Stimulated activated CD4-positive, alpha-beta T cell treated with anti-CD3 and anti-CD28 coated beads, Interleukin-2, amount 100 ng/mL, for 4 hours (primary cell): ENCODE data around the gene NDUFAB1.
"Not testable (repeated sequence)": the region's sequence is repeated elsewhere in the genome, so short reads cannot be mapped to it uniquely, and the experiment has no call there.

Source experiments
- DNase-seq: peaks from one replicate; pipeline ENCODE4 v3.0.0-alpha.2; 2020; ENCODE audit warnings: low read depth

Gene NDUFAB1

GRCh38 chr16:23584186-23585076, 11.7 kb downstream of the NDUFAB1 start:
- DNase-seq = no peak

GRCh38 chr16:23583271-23583670, 12.8 kb downstream of the NDUFAB1 start:
- DNase-seq = not testable (repeated sequence)

GRCh38 chr16:23581764-23582163, 14.4 kb downstream of the NDUFAB1 start:
- DNase-seq = no peak

DNA sequence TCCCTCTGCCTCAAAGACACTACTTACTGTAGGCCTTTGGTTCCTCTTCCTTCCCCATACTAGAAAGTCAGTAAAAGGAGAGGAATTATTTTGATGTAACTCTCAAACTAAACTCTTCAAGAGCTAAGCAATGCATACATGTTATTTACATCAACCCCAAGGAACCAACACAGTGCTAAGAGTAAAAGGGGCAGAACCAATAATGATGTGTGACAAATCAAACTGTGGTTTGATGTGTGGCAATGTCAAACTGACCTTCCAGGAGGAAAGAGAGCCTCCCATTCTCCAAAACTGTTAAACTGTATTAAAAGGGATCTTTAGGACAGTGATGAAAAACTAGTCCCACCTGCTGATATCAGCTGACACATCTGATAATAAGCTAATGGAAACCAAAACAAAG, 15.7 kb downstream of the NDUFAB1 start:
- DNase-seq = no peak

DNA sequence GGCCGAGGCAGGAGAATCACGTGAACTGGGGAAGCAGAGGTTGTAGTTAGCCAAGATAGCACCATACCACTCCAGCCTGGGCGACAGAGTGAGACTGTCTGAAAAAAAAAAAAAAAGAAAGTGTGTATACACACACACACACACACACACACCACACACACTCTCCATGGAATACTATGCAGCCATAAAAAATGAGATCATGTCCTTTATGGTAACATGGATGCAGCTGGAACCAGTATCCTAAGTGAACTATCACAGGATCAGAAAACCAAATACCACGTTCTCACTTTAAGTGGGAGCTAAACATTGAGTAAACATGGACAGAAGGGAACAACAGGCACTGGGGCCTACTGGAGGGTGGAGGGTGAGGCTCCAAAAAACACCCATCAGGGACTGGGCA, 16.7 kb downstream of the NDUFAB1 start:
- DNase-seq = no peak

- DNase-seq = no peak
Observed at GRCh38 chr16:23578101-23578830, 17.9 kb downstream of the NDUFAB1 start.

GRCh38 chr16:23577493-23577892, 18.6 kb downstream of the NDUFAB1 start:
- DNase-seq = no peak

DNA sequence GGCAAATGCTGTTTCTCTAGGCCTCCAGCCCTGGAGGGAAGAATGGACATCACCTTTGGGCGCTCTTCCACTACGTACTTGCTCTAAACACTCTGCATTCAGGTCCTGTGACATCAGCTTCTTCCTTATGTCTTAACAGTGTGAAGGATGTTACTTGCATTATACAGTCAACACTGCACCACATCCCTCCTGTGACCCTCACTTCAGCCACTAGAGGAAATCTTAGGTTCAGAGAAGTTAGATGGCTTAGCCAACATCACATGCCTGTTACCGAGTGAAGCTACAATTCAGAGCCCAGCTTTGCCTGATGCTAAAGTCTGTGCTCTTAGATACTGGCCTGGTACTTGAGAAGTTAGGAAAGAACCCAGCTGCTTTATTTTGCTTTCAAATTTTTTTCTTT, 20.3 kb downstream of the NDUFAB1 start:
- no peak for DNase-seq

DNA sequence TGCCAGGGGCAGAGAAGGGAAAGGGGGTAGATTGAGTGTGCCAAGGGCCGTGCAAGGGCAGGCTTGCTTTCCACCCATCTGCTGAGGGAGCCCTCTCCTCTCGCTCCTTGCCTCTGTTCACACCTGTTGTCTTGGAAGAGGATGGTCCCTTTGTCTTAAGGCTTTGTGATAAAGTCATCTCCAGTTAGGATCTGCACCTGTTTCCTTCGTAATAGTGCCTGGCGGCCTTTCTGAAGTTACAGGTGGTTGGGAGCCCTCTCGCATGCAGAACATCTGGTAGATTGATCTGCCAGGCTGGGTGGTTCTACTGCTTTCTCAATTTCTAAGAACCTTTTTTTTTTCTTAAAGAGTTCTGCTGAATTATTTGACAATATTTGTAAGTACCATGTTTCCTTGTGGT, 22.3 kb downstream of the NDUFAB1 start:
- DNase-seq = no peak

DNA sequence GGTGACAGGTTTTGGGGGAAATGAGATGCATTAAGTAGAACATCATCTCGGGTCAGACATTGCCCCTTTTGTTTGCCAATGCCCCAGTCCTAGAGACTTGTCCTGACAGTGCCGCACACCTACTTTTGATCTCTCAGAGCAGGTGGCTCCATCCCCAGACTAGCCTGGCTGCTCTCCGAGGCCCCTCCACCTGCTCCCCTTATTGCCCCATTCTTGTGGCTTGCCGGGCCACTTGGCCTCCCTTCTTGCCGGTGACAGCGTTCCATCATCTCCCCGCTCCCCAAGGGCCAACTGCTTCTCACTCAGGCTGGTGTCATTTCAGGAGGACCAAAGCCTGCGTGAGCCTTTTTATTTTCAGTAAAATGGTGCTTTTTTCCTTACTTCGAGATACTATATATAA, 23.7 kb downstream of the NDUFAB1 start:
- DNase-seq = no peak

DNA sequence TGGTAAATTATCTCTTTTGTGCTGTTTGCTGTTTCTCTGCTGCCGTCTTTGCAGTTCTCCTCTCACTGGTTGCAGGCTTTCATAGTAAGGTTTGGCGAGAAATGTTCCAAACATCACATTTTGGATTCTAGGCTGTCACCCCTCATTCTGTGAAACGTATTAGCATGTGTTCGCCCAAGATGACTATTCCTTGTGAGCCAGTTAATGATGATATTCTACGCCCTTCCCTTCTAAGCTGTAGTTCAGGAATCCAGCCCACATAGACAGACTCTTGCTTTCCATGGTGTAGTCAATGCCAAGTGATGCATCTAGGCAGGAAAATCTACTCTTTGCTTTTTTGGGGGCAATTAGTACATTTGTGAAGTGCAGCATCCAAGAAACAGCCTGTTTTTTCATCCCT, 24.2 kb downstream of the NDUFAB1 start:
- no peak for DNase-seq

DNA sequence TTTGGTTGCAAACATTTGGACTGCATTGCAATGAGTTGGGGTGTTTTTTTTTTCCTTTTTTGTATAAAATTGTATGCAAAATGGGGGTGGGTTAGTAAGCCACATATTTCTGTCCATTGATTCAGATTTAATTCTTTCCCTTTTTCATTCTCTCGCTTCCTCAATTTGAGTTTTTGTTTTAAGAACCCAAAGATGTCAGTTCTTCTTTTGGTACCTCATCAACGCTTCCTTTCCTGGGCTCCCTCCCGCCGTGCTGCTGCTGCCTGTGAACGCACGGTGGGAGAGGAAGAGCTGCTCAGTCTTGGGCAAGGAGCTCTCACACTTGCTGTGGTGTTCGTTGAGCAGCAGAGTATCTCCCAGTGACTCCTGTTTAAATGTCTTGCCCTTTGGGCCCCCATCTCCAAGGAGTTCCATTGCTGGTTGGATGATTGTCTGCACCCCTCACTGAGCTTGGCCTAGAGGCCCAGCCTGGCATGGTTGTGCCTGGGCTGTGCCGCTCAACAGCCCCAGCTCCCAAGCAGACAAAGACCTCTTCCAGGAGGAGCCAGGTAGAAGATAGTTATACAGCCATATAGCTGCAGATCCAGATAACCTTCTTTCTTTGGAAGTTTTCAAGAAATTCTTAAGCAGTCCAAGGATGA, 25.0 kb downstream of the NDUFAB1 start:
- DNase-seq = no peak

DNA sequence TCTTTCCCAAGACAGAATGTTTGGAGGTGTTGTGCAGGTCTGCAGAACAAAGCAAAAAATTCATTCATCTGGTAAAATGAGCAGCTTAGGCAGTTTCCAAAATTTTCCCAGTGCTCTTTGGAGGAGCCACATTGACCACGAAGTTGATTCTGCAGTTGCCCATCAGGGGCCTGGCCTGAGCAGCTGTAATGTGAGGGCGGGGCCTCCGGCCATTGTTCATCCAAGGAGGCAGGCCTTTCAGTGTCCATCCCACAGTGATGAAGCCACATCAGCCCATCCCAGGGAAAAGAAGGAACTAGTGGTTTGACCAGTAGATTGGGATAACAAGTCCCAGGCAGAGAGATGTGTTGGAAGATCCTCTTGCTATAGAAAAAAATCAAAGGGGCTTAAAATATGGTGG, 28.5 kb downstream of the NDUFAB1 start:
- DNase-seq = no peak

GRCh38 chr16:23566724-23567123, 29.4 kb downstream of the NDUFAB1 start:
- DNase-seq = no peak

DNA sequence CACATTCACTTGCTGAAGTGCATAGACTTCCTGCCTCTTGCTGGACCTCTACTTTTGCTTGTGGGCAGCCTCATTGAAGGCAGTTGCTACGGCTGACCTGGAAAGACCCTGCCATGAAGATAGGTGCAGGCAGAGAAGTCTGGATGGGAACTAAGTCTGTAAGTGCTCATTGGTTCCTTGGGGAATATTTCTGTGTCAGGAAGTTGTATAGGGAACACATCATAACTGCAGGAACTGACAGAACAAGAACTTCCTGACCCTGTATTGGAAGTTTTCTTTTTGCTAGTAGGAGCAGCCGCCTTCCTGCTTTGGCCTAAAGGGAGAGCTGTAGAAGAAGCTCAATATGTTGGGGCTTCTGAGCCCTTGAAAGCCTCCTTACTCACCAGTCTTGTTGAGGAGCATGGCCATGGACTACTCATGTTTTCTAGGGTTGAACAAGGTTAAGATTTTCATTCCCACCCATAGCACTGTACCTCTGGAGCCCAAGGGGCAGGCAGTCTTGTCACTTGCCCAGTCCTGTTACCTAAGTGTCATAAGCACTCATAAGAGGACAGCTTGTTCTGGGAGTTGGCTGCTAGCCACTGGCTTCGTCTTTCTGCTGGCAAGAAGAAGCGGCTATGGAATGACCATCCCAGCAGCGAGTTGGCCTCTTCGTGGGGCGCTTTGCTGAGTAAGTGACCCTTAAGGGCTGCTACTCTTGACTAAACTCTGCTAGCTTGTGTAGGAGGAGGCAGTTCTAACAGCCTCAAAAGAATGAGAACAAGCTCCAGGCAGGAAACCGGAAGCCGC, 31.3 kb downstream of the NDUFAB1 start:
- DNase-seq = no peak

GRCh38 chr16:23563186-23563585, 32.9 kb downstream of the NDUFAB1 start:
- DNase-seq = no peak

GRCh38 chr16:23562505-23562904, 33.6 kb downstream of the NDUFAB1 start:
- DNase-seq = no peak

- DNase-seq = no peak
Observed at GRCh38 chr16:23561586-23561985, 34.5 kb downstream of the NDUFAB1 start.

GRCh38 chr16:23557779-23558702, 38.1 kb downstream of the NDUFAB1 start:
- DNase-seq = no peak

GRCh38 chr16:23556881-23557778, 39.0 kb downstream of the NDUFAB1 start, which contains the start of the genes EARS2 and UBFD1:
Gene EARS2, minus strand, starts transcription at chr16:23557350. Its CDS starts 7 bp downstream, at chr16:23557343.
Gene UBFD1, plus strand, starts transcription at chr16:23557727. Its CDS starts 16 bp downstream, at chr16:23557743.
- peak; percentile 95 for DNase-seq
